ENCODE measurements around the gene NBR1.

Gene NBR1

DNA sequence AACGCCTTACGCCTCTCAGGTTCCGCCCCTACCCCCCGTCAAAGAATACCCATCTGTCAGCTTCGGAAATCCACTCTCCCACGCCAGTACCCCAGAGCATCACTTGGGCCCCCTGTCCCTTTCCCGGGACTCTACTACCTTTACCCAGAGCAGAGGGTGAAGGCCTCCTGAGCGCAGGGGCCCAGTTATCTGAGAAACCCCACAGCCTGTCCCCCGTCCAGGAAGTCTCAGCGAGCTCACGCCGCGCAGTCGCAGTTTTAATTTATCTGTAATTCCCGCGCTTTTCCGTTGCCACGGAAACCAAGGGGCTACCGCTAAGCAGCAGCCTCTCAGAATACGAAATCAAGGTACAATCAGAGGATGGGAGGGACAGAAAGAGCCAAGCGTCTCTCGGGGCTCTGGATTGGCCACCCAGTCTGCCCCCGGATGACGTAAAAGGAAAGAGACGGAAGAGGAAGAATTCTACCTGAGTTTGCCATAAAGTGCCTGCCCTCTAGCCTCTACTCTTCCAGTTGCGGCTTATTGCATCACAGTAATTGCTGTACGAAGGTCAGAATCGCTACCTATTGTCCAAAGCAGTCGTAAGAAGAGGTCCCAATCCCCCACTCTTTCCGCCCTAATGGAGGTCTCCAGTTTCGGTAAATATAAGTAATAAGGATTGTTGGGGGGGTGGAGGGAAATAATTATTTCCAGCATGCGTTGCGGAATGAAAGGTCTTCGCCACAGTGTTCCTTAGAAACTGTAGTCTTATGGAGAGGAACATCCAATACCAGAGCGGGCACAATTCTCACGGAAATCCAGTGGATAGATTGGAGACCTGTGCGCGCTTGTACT, 45.7 kb upstream of the NBR1 start, which contains the start of gene BRCA1 (continued):
- TF ChIP-seq ZNF362 (tag by site-specific recombination; IDR thresholded peaks at IDR 0.05) (no peak), ZNF48 (tag by site-specific recombination; IDR thresholded peaks at IDR 0.05) (no peak), MEIS1 (CRISPR knock-in tag; IDR thresholded peaks at IDR 0.05; ENCODE audit: borderline replicate concordance) (no peak), ZNF341 (tag by site-specific recombination; IDR thresholded peaks at IDR 0.05; ENCODE audit: low read depth) (peak; percentile 66), SETDB1 (IDR thresholded peaks at IDR 0.05; ENCODE audit: insufficient read length, low read length) (no peak), HOXC10 (CRISPR knock-in tag; IDR thresholded peaks at IDR 0.05) (no peak), ZFP3 (tag by site-specific recombination; IDR thresholded peaks at IDR 0.05; ENCODE audit: low read depth) (no peak), ZNF544 (tag by site-specific recombination; IDR thresholded peaks at IDR 0.05) (no peak), ZNF776 (tag by site-specific recombination; IDR thresholded peaks at IDR 0.05; ENCODE audit: borderline replicate concordance) (no peak), TCF7L2 (IDR thresholded peaks at IDR 0.05; ENCODE audit: borderline replicate concordance, low read depth, low read length) (no peak), ZNF416 (tag by site-specific recombination; IDR thresholded peaks at IDR 0.05) (no peak), ZNF174 (tag by site-specific recombination; IDR thresholded peaks at IDR 0.05) (no peak), ZNF248 (tag by site-specific recombination; IDR thresholded peaks at IDR 0.05) (no peak), ZNF140 (tag by site-specific recombination; IDR thresholded peaks at IDR 0.05) (no peak), ZBTB7A (tag by site-specific recombination; IDR thresholded peaks at IDR 0.05; ENCODE audit: low read depth) (no peak), ZBTB11 (tag by site-specific recombination; conservative IDR thresholded peaks at IDR 0.05; ENCODE audit: low read depth) (peak; percentile 32; the same call in 1 of the 2 replicates), ZNF555 (tag by site-specific recombination; conservative IDR thresholded peaks at IDR 0.05) (no peak), KLF7 (tag by site-specific recombination; IDR thresholded peaks at IDR 0.05; ENCODE audit: borderline replicate concordance) (no peak), KLF9 (tag by site-specific recombination; IDR thresholded peaks at IDR 0.05; ENCODE audit: low read depth) (no peak), MZF1 (tag by site-specific recombination; IDR thresholded peaks at IDR 0.05; ENCODE audit: borderline replicate concordance) (no peak), RBAK (tag by site-specific recombination; IDR thresholded peaks at IDR 0.05) (no peak), ZNF366 (tag by site-specific recombination; conservative IDR thresholded peaks at IDR 0.05) (peak; percentile 90), GLI2 (tag by site-specific recombination; IDR thresholded peaks at IDR 0.05; ENCODE audit: borderline replicate concordance, low read depth) (no peak), ZBTB44 (tag by site-specific recombination; IDR thresholded peaks at IDR 0.05) (no peak), ZNF837 (tag by site-specific recombination; IDR thresholded peaks at IDR 0.05) (no peak), ZNF324 (tag by site-specific recombination; IDR thresholded peaks at IDR 0.05) (0 out of 2 replicates have a peak, but pooled peaks have one; percentile 47)
- TF ChIP-seq, protein P1, sequence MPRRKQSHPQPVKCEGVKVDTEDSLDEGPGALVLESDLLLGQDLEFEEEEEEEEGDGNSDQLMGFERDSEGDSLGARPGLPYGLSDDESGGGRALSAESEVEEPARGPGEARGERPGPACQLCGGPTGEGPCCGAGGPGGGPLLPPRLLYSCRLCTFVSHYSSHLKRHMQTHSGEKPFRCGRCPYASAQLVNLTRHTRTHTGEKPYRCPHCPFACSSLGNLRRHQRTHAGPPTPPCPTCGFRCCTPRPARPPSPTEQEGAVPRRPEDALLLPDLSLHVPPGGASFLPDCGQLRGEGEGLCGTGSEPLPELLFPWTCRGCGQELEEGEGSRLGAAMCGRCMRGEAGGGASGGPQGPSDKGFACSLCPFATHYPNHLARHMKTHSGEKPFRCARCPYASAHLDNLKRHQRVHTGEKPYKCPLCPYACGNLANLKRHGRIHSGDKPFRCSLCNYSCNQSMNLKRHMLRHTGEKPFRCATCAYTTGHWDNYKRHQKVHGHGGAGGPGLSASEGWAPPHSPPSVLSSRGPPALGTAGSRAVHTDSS (tag by site-specific recombination; IDR thresholded peaks at IDR 0.05), result peak; percentile 11; the same call in 1 of the 2 replicates
- TF ChIP-seq, protein P2, sequence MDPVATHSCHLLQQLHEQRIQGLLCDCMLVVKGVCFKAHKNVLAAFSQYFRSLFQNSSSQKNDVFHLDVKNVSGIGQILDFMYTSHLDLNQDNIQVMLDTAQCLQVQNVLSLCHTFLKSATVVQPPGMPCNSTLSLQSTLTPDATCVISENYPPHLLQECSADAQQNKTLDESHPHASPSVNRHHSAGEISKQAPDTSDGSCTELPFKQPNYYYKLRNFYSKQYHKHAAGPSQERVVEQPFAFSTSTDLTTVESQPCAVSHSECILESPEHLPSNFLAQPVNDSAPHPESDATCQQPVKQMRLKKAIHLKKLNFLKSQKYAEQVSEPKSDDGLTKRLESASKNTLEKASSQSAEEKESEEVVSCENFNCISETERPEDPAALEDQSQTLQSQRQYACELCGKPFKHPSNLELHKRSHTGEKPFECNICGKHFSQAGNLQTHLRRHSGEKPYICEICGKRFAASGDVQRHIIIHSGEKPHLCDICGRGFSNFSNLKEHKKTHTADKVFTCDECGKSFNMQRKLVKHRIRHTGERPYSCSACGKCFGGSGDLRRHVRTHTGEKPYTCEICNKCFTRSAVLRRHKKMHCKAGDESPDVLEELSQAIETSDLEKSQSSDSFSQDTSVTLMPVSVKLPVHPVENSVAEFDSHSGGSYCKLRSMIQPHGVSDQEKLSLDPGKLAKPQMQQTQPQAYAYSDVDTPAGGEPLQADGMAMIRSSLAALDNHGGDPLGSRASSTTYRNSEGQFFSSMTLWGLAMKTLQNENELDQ (tag by site-specific recombination; IDR thresholded peaks at IDR 0.05; ENCODE audit: low read depth), result no peak
- TF ChIP-seq, protein P3, sequence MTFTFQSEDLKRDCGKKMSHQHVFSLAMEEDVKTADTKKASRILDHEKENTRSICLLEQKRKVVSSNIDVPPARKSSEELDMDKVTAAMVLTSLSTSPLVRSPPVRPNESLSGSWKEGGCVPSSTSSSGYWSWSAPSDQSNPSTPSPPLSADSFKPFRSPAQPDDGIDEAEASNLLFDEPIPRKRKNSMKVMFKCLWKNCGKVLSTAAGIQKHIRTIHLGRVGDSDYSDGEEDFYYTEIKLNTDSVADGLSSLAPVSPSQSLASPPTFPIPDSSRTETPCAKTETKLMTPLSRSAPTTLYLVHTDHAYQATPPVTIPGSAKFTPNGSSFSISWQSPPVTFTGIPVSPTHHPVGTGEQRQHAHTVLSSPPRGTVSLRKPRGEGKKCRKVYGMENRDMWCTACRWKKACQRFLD (tag by site-specific recombination; IDR thresholded peaks at IDR 0.05), result no peak

Data from HEK293 (cell line).